Adrenal gland (tissue), 5 donors: ENCODE measurements around the gene XPNPEP2.

Experiments used
- POLR2A ChIP-seq, 2 donors: fragments of 450-650 bp; IDR thresholded peaks; one replicate each; pipeline ENCODE4 v1.6.1; 2017; ENCODE audit warnings: antibody characterized with exemption in 2 of 2, mild to moderate bottlenecking in 2 of 2, moderate library complexity in 1 of 2
- TF ChIP-seq, protein P1 (sequence below), 6 experiments: fragments of 450-650 bp in 4 of 6; fragments of 200-600 bp in 2 of 6; sonication (generic) in 1 of 6; IDR thresholded peaks; 1 replicate in 5 of 6; 2 replicates in 1 of 6; pipeline versions ENCODE4 v1.5.1 to v1.8.0; 2016 to 2021; ENCODE audit warnings: antibody characterized with exemption in 6 of 6, mild to moderate bottlenecking in 2 of 6, moderate library complexity in 1 of 6
- donor health status: DM: no; HTN: no; CAD: no.

- TF ChIP-seq, protein P1, sequence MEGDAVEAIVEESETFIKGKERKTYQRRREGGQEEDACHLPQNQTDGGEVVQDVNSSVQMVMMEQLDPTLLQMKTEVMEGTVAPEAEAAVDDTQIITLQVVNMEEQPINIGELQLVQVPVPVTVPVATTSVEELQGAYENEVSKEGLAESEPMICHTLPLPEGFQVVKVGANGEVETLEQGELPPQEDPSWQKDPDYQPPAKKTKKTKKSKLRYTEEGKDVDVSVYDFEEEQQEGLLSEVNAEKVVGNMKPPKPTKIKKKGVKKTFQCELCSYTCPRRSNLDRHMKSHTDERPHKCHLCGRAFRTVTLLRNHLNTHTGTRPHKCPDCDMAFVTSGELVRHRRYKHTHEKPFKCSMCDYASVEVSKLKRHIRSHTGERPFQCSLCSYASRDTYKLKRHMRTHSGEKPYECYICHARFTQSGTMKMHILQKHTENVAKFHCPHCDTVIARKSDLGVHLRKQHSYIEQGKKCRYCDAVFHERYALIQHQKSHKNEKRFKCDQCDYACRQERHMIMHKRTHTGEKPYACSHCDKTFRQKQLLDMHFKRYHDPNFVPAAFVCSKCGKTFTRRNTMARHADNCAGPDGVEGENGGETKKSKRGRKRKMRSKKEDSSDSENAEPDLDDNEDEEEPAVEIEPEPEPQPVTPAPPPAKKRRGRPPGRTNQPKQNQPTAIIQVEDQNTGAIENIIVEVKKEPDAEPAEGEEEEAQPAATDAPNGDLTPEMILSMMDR (IDR thresholded peaks at IDR 0.05) = no peak
- no peak for TF ChIP-seq POLR2A (IDR thresholded peaks at IDR 0.05)
These were observed 64.1 kb downstream of the XPNPEP2 start for GRCh38 chrX:129802863-129803262.
